ENCODE measurements around the gene MAPK6.

GRCh38 chr15:52020221-52021085 is 1.4 kb downstream of the MAPK6 start:
- TF ChIP-seq CTCF (conservative IDR thresholded peaks at IDR 0.05) = no peak
- no peak for TF ChIP-seq ZFX (IDR thresholded peaks at IDR 0.05)
